IMR-90 (cell line): ENCODE results near the gene INPP5A. TPM values are rescaled to one million over a fixed set of nuclear protein-coding genes. Genes with fewer than 3 reads are reported as not detected.

Experiments used
- ATAC-seq: fragments of 200-7000 bp; cut with Tn5 transposase; 2 replicates; pipeline ENCODE4 v1.9.1; 2020; ENCODE audit warnings: low read depth, mild to moderate bottlenecking, moderate library complexity
- BruUV-seq: library from RNA; stranded (reverse); fragments of 400-500 nt; replicated peaks from 2 replicates; lab custom pipeline; 2021; lab: Mats Ljungman, UMichigan
- CTCF ChIA-PET: fragments of 300-600 bp; formaldehyde crosslinking; extraction: SDS; loops from one replicate; lab custom pipeline; 2021; ENCODE audit warnings: antibody characterized with exemption; lab: Yijun Ruan, JAX
- POLR2A ChIA-PET: fragments of 300-600 bp; sonication (Branson Sonifier 250); formaldehyde crosslinking; loops from one replicate; lab custom pipeline; 2022; ENCODE audit warnings: antibody characterized with exemption; ENCODE audit not compliant: unreplicated experiment; lab: Charles Lee
- DNase-seq: peaks from one replicate; pipeline ENCODE4 v3.0.0; 2013
- H2AFZ ChIP-seq: replicated peaks from 2 replicates; pipeline ENCODE3; 2013; ENCODE audit warnings: low read length, mild to moderate bottlenecking; ENCODE audit not compliant: poor library complexity
- H2AK5ac ChIP-seq: 2 replicates; pipeline ENCODE4 v1.6.1; 2013; ENCODE audit warnings: low read depth, low read length, inconsistent platforms
- H2AK9ac ChIP-seq: replicated peaks from 2 replicates; pipeline ENCODE3; 2013; ENCODE audit warnings: mild to moderate bottlenecking, low read depth, low read length, moderate library complexity; ENCODE audit not compliant: poor library complexity
- H2BK120ac ChIP-seq: 2 replicates; pipeline ENCODE4 v1.6.1; 2013; ENCODE audit warnings: low read depth, low read length, inconsistent platforms
- H2BK15ac ChIP-seq: 3 replicates; pipeline ENCODE4 v1.6.1; 2013; ENCODE audit warnings: low read depth, low read length, inconsistent platforms
- H2BK20ac ChIP-seq: 2 replicates; pipeline ENCODE4 v1.6.1; 2013; ENCODE audit warnings: low read depth, mild to moderate bottlenecking, inconsistent platforms, low read length, moderate library complexity
- H2BK5ac ChIP-seq: 2 replicates; pipeline ENCODE4 v1.6.1; 2013; ENCODE audit warnings: mild to moderate bottlenecking, low read depth, low read length, inconsistent platforms; ENCODE audit not compliant: poor library complexity, severe bottlenecking
- H3K14ac ChIP-seq: replicated peaks from 2 replicates; pipeline ENCODE4 v1.6.1; 2013; ENCODE audit warnings: low read depth, low read length, inconsistent platforms
- H3K18ac ChIP-seq: 2 replicates; pipeline ENCODE4 v1.6.1; 2013; ENCODE audit warnings: low read depth, low read length, control low read depth
- H3K23ac ChIP-seq: 2 replicates; pipeline ENCODE4 v1.6.1; 2013; ENCODE audit warnings: low read depth, low read length, inconsistent platforms
- H3K27ac ChIP-seq: 2 replicates; pipeline ENCODE4 v1.5.1; 2013; ENCODE audit warnings: mild to moderate bottlenecking, control low read depth, low read length; ENCODE audit not compliant: insufficient read depth
- H3K27me3 ChIP-seq: 2 replicates; pipeline ENCODE4 v1.6.1; 2013; ENCODE audit warnings: low read length; ENCODE audit not compliant: control insufficient read depth, insufficient read depth
- H3K36me3 ChIP-seq: 2 replicates; pipeline ENCODE4 v1.6.1; 2013; ENCODE audit warnings: low read length, mixed read lengths; ENCODE audit not compliant: control insufficient read depth, insufficient read depth
- H3K4ac ChIP-seq: 2 replicates; pipeline ENCODE4 v1.6.1; 2013; ENCODE audit warnings: low read depth, low read length, inconsistent platforms
- H3K4me1 ChIP-seq: 2 replicates; pipeline ENCODE4 v1.6.1; 2013; ENCODE audit warnings: low read length, mixed read lengths; ENCODE audit not compliant: control insufficient read depth, insufficient read depth
- H3K4me2 ChIP-seq: 2 replicates; pipeline ENCODE4 v1.6.1; 2013; ENCODE audit warnings: low read depth, mild to moderate bottlenecking, control low read depth, low read length, moderate library complexity
- H3K4me3 ChIP-seq: 2 replicates; pipeline ENCODE4 v1.5.1; 2013; ENCODE audit warnings: low read depth, mild to moderate bottlenecking, control low read depth, low read length, moderate library complexity; ENCODE audit not compliant: insufficient read depth
- H3K56ac ChIP-seq: 2 replicates; pipeline ENCODE4 v1.6.1; 2013; ENCODE audit warnings: low read length, inconsistent platforms; ENCODE audit not compliant: insufficient read depth; ENCODE audit errors: extremely low read depth
- H3K79me1 ChIP-seq, 2 experiments: 2 replicates each; pipeline ENCODE4 v1.6.1; 2013; ENCODE audit warnings: low read length in 2 of 2, inconsistent platforms in 1 of 2, low read depth in 1 of 2
- H3K9ac ChIP-seq: 2 replicates; pipeline ENCODE4 v1.6.1; 2013; ENCODE audit warnings: low read depth, low read length, control low read depth
- H3K9me1 ChIP-seq: 2 replicates; pipeline ENCODE4 v1.6.1; 2013; ENCODE audit warnings: low read length, inconsistent platforms; ENCODE audit not compliant: insufficient read depth
- H3K9me3 ChIP-seq: 2 replicates; pipeline ENCODE4 v1.6.1; 2013; ENCODE audit warnings: low read length; ENCODE audit not compliant: control insufficient read depth, insufficient read depth
- H4K20me1 ChIP-seq: 2 replicates; pipeline ENCODE4 v1.6.1; 2013; ENCODE audit warnings: low read length, inconsistent platforms; ENCODE audit not compliant: insufficient read depth
- H4K5ac ChIP-seq: 2 replicates; pipeline ENCODE4 v1.6.1; 2013; ENCODE audit warnings: mild to moderate bottlenecking, low read depth, low read length, control low read depth
- H4K8ac ChIP-seq, 2 experiments: 2 replicates each; pipeline ENCODE4 v1.6.1; 2013; ENCODE audit warnings: low read depth in 2 of 2, low read length in 2 of 2, control low read depth in 1 of 2, inconsistent platforms in 1 of 2
- H4K91ac ChIP-seq: 2 replicates; pipeline ENCODE4 v1.6.1; 2013; ENCODE audit warnings: low read depth, low read length, inconsistent platforms; ENCODE audit not compliant: insufficient read depth
- BHLHE40 ChIP-seq: fragments of 150-350 bp; IDR thresholded peaks from 2 replicates; pipeline ENCODE4 v1.6.1; 2016; ENCODE audit warnings: mild to moderate bottlenecking, low read depth, low read length
- CEBPB ChIP-seq: IDR thresholded peaks from 2 replicates; pipeline ENCODE4 v1.6.1; 2012; ENCODE audit warnings: low read depth, low read length, improper control_type of control experiment
- CHD1 ChIP-seq: IDR thresholded peaks from 2 replicates; pipeline ENCODE4 v1.6.1; 2012; ENCODE audit warnings: low read depth, low read length, improper control_type of control experiment
- CTCF ChIP-seq: conservative IDR thresholded peaks from 2 replicates; pipeline ENCODE4 v1.5.1; 2012; ENCODE audit warnings: mild to moderate bottlenecking, low read depth, low read length, improper control_type of control experiment
- ELK1 ChIP-seq: fragments of 150-350 bp; IDR thresholded peaks from 2 replicates; pipeline ENCODE4 v1.6.1; 2016; ENCODE audit warnings: low read depth, mild to moderate bottlenecking, low read length, moderate library complexity, borderline replicate concordance
- FOS ChIP-seq: fragments of 150-350 bp; IDR thresholded peaks from 2 replicates; pipeline ENCODE4 v1.6.1; 2016; ENCODE audit warnings: low read depth, low read length
- MAFK ChIP-seq: IDR thresholded peaks from 2 replicates; pipeline ENCODE4 v1.6.1; 2012; ENCODE audit warnings: low read depth, low read length, improper control_type of control experiment
- MAZ ChIP-seq: IDR thresholded peaks from 2 replicates; pipeline ENCODE4 v1.6.1; 2012; ENCODE audit warnings: low read depth, mild to moderate bottlenecking, low read length, improper control_type of control experiment, moderate library complexity, borderline replicate concordance
- MXI1 ChIP-seq: IDR thresholded peaks from 2 replicates; pipeline ENCODE4 v1.6.1; 2012; ENCODE audit warnings: low read depth, mild to moderate bottlenecking, low read length, moderate library complexity, borderline replicate concordance
- NFE2L2 ChIP-seq: fragments of 150-350 bp; IDR thresholded peaks from 2 replicates; pipeline ENCODE4 v1.6.1; 2016; ENCODE audit warnings: low read depth, mild to moderate bottlenecking, low read length
- POLR2A ChIP-seq: IDR thresholded peaks from 2 replicates; pipeline ENCODE4 v1.6.1; 2012; ENCODE audit warnings: mild to moderate bottlenecking, low read depth, low read length
- RAD21 ChIP-seq: IDR thresholded peaks from 2 replicates; pipeline ENCODE4 v1.6.1; 2012; ENCODE audit warnings: low read length, improper control_type of control experiment
- RCOR1 ChIP-seq: IDR thresholded peaks from 2 replicates; pipeline ENCODE4 v1.6.1; 2012; ENCODE audit warnings: mild to moderate bottlenecking, low read length, improper control_type of control experiment; ENCODE audit not compliant: insufficient replicate concordance
- RFX5 ChIP-seq: IDR thresholded peaks from 2 replicates; pipeline ENCODE4 v1.8.0; 2012; ENCODE audit warnings: low read depth, mild to moderate bottlenecking, low read length, moderate library complexity
- SMC3 ChIP-seq: fragments of 150-350 bp; IDR thresholded peaks from 2 replicates; pipeline ENCODE4 v1.6.1; 2016; ENCODE audit warnings: low read depth, mild to moderate bottlenecking, antibody characterized with exemption, low read length, moderate library complexity
- USF2 ChIP-seq: fragments of 150-350 bp; IDR thresholded peaks from 2 replicates; pipeline ENCODE4 v1.6.1; 2017; ENCODE audit warnings: mild to moderate bottlenecking, antibody characterized with exemption, low read length, low read depth
- WGBS, 2 experiments: methylation state at CpG; one replicate each; pipeline versions ENCODE4 v1.1.5 to v1.1.7; 2013; ENCODE audit warnings: missing lambda C conversion rate in 2 of 2; ENCODE audit not compliant: insufficient read length in 1 of 2; ENCODE audit errors: extremely low coverage in 2 of 2; 5-methylcytosine and 5-hydroxymethylcytosine counted together
- dilution Hi-C: fragments of 300-500 bp; cut with HindIII; formaldehyde crosslinking; loops from one replicate; pipeline ENCODE4 v1.14.3; 2018; ENCODE audit warnings: low sequenced_read_pairs; ENCODE audit not compliant: unreplicated experiment
- in situ Hi-C: fragments of 300-500 bp; cut with MboI; formaldehyde crosslinking; loops from 3 replicates; pipeline ENCODE4 v1.14.3; 2019; ENCODE audit warnings: low sequenced_read_pairs, inconsistent platforms, mixed read lengths
- intact Hi-C: fragments of 100-400 bp; cut with micrococcal nuclease; formaldehyde crosslinking; loops from 2 replicates; pipeline ENCODE4 v1.10.0; 2022
- polyA plus RNA-seq, 3 experiments: library from polyadenylated mRNA; depleted of rRNA; stranded (reverse); fragments of >200 nt; gene quantifications; 2 replicates each; pipeline ENCODE4 v1.2.3, GENCODE V29; 2012; ENCODE audit warnings: low replicate concordance in 1 of 3
- total RNA-seq: library from RNA; depleted of rRNA; stranded (reverse); fragments of >200 nt; gene quantifications from 2 replicates; pipeline ENCODE4 v1.2.3, GENCODE V29; 2012

The INPP5A gene
- total and polyA plus RNA-seq, 2 of the 4 experiments (the other 2 are of a cell fraction): 21.4 to 36.7 TPM

GRCh38 chr10:132807621-132808049 is 270.0 kb downstream of the INPP5A start:
- Histone ChIP-seq H4K8ac (no peak overlapping the region), H4K5ac (no peak overlapping the region), H3K4ac (no peak overlapping the region), H3K4me1 (no peaks in the 10 kb centered on the region), H4K20me1 (no peaks in the 10 kb centered on the region), H3K27me3 (peaks cover 29% of the 10 kb centered on the region; the same call in 1 of the 2 replicates), H2AFZ (no peak overlapping the region), H3K18ac (no peak overlapping the region), H2AK5ac (no peak overlapping the region), H3K9ac (no peak overlapping the region), H2BK20ac (no peak overlapping the region), H2BK120ac (no peak overlapping the region), H3K4me2 (no peak overlapping the region), H3K14ac (no peak overlapping the region), H3K23ac (no peak overlapping the region), H3K27ac (no peak overlapping the region), H2AK9ac (no peak overlapping the region), H3K36me3 (no peaks in the 10 kb centered on the region), H3K56ac (no peak overlapping the region), H2BK5ac (no peak overlapping the region), H3K9me3 (no peaks in the 10 kb centered on the region), H3K4me3 (no peak overlapping the region), H3K9me1 (no peaks in the 10 kb centered on the region), H3K79me1 (no peaks in the 10 kb centered on the region), H4K91ac (no peak overlapping the region), H2BK15ac (no peak overlapping the region)
- ATAC-seq (no peak), DNase-seq (no peak)
- BruUV-seq: no TSS peak
- POLR2A ChIA-PET: no interaction called here
- CTCF ChIA-PET: no interaction called here
- no peak for TF ChIP-seq RAD21
- TF ChIP-seq MXI1: no peak
- no peak for TF ChIP-seq ELK1
- no peak for TF ChIP-seq USF2
- no peak for TF ChIP-seq CTCF
- no peak for TF ChIP-seq RFX5
- TF ChIP-seq MAFK: no peak
- TF ChIP-seq RCOR1: no peak
- TF ChIP-seq CEBPB: no peak
- no peak for TF ChIP-seq FOS
- TF ChIP-seq NFE2L2: no peak
- TF ChIP-seq CHD1: no peak
- no peak for TF ChIP-seq SMC3
- TF ChIP-seq MAZ: no peak
- no peak for TF ChIP-seq POLR2A
- TF ChIP-seq BHLHE40: no peak
- WGBS, 2 experiments: 94% methylated on average over 6 of the region's 27 CpGs; no CpG with 5 or more reads in 1 of the 2 experiments
- in situ Hi-C loops (no loop called here), dilution Hi-C loops (no loop called here), intact Hi-C loops (no loop called here)
